Measurements from ENCODE around the gene PNKP.

Gene PNKP

DNA sequence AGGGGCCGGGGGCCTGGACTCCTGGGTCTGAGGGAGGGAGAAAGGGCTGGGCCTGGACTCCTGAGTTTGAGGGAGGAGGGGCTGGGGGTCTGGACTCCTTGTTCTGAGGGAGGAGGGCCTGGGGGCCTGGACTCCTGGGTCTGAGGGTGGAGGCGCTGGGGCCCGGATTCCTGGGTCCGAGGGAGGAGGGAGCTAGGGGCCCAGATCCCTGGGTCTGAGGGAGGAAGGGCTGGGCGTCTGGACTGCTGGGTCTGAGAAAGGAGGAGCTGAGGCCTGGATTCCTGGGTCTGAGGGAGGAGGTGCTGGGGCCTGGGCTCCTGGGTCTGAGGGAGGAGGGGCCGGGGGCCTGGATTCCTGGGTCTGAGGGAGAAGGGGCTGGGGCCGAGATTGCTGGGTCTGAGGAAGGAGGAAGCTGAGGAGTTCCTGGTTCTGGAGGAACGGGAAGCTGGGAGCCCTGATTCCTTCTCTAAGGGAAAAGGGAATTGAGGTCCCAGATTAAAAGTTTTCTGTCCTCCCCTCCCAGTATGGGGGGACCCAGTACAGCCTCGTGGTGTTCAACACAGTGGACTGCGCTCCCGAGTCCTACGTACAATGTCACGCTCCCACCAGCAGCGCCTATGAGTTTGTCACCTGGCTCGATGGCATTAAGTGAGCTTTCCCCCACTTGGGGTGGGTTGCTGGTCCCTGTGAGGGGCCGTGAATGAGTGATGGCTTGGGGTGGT, 48.6 kb downstream of the PNKP start:
- no peak for DNase-seq (ENCODE audit: low read depth)

DNA sequence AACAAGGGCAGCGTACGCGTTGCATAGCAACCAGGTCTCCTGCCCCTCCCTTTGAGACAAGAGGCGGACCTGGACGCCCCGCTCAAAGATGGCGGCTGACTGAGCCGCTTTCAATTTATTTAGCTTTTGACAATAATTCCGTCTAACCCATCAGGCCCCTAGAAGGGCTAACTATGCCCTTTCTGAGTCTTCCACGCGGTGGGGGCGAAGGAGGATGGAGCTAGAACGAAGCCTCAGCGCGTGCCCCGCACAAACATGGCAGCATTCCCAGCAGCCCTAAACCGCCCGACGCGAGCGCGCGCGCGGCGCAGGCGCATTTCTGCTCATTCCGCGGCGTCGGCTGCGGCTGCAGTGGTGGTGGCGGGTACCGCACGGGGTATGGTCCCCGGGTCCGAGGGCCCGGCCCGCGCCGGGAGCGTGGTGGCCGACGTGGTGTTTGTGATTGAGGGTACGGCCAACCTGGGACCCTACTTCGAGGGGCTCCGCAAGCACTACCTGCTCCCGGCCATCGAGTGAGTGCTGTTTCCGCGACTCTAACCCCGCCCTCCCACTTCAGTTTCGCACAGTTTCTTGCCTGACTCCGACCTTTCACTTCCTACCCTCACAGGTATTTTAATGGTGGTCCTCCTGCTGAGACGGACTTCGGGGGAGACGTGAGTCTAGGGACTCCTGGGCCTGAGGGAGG, 49.3 kb downstream of the PNKP start, which contains the start of gene MED25:
Gene MED25 (plus strand): TSS at position 326 of the 685 bp plus-strand sequence. CDS start 53 bp downstream, at position 379.
- peak; percentile 85 for DNase-seq (ENCODE audit: low read depth)

DNA sequence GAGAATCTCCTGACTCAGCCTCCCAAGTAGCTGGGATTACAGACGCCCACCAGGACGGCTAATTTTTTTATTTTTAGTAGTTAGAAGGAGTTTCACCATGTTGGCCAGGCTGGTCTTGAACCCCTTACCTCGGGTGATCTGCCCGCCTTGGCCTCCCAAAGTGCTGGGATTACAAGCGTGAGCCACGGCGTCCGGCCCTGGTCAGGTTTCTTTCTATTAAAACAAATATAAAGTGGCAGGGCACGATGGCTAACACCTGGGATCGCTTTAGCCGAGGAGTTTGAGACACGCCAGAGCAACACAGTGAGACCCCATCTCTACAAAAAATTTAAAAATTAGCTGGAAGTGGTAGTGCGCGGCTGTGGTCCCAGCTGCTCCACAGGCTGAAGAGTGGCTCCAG, 50.8 kb downstream of the PNKP start:
- no peak for DNase-seq (ENCODE audit: low read depth)

DNA sequence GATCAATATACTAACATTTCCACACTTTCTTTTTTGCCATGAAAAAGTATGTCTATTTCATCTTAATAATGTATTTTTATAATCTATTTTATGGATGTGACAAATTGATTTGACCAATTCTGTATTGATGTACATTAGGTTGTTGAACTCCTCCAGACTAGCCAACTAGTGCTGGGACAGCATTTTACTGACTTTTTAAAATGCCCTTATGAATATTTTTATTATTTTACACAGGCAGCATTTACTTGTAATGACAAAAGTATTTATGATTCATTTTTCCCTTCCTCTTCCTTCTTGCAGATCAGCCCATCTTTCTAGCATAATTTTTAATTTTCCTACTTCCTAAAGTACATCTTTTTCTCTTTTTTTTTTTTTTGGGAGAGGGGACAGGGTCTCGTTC, 53.4 kb downstream of the PNKP start:
- DNase-seq (ENCODE audit: low read depth), result no peak

DNA sequence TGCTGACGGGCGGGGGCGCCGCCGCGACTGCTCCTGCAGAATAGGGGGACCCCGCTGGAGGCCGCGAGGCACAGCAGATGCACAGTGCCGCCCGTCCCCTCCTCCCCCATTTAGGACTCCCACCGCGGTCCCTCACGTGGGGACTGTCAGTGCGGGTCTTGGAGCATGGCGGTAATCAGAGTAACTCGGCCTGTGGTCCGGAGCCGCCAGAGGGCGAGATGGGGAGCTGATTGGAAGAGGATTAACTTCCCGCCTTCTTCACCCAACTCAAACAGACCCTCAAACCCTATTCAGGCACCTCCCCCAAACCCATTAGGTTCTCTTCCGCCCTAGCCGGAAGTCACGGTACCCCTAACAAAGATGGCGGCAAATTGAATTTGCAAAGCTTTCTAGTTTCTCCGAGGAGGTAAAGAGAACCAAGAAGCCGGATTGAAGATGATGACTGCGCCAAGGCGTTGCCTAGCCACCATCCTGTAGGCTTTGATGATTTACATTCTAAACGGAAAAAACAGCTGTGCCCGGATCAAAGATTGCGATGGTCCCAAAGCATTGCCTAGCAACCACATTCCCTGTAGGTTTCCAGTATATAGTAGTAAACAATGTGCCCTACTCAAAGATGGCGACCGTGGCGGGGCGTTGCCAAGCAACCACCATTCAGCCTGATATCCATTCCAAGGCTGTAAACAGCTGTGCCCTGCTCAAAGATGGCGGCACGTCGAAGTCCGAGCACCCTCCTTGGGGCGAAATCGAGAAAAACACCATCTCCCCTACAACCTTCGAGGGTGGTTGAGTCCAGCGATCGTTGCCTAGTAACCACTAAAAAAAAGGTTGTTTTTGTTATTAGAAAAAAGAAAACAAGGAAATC, 54.1 kb downstream of the PNKP start, which contains the start of gene FUZ:
Gene FUZ (minus strand): TSS at position 296 of the 865 bp plus-strand sequence. CDS start 186 bp downstream, at position 110.
- DNase-seq (ENCODE audit: low read depth), result peak; percentile 99

DNA sequence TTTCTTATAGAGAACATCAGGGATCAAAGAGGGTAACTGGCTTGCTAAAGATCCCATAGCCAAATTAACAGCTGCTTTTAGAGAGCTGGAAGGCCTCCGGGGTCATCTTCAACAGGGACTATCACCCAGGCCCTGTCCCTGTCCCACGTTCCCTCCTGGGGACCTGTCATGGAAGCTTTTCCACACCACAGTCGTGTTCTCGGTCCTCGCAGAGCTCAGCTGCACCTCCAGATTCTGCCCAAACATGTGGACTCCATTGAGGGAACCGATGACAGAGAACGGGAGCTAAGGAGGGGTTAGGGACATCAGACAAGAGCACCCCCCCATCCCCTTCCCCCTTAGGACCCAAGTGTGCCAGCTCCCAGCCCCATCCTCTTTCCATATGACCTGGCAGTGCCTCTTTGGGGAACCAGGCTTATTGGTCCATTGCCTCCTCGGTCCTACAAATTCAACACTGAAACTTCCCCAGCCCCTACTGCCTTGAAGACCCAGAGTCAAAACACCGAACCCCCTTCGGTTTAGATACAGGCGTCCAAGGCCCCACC, 54.9 kb downstream of the PNKP start:
- no peak for DNase-seq (ENCODE audit: low read depth)

DNA sequence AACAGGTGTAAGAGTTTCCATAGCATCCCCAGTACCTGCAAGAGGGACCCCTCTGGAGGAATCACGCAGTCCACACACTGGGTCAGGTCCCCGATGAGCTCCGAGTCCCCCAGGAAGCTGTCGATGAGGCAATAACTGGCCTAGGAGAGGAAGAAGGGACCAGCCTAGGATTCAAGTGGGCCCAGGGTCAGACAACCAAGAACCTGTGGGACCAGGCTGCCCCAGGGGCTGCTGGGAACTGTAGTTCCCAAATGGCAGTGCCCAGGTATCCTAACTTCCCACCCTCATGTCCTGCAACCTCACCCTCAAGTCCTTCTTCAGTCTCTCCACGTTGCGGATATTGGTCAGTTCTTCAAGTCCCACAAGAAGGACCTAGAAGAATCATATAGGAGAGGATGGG, 56.0 kb downstream of the PNKP start:
- DNase-seq (ENCODE audit: low read depth), result no peak
